T-helper 9 cell (primary cell): ENCODE data around the gene ZNF71.
A peak's percentile ranks its signal among the peaks of the same experiment; 100 is the strongest.

Source experiments
- DNase-seq: peaks from one replicate; pipeline ENCODE4 v3.0.0-alpha.2; 2020
- total RNA-seq, 2 donors: gene quantifications; one replicate each; lab custom pipeline; 2026; lab: John Stamatoyannopoulos, UW

ZNF71 gene
- total RNA-seq = 8.2 to 24.8 reads per million in 2 donors

- peak; percentile 71 for DNase-seq
Observed at GRCh38 chr19:56594783-56595547, at the start of gene ZNF71. ZNF71 (plus strand) TSS chr19:56595302; CDS start chr19:56601559, 6,257 bp downstream.

- DNase-seq = no peak
Observed at GRCh38 chr19:56547535-56547934, 47.6 kb upstream of the ZNF71 start.

GRCh38 chr19:56554272-56554869 is 40.7 kb upstream of the ZNF71 start:
- DNase-seq = no peak

GRCh38 chr19:56562766-56563165 is 32.3 kb upstream of the ZNF71 start:
- DNase-seq = no peak

- DNase-seq = peak; percentile 2
Observed at GRCh38 chr19:56566904-56567273, 28.2 kb upstream of the ZNF71 start.

- peak; percentile 77 for DNase-seq
Observed at GRCh38 chr19:56567274-56568120, 27.6 kb upstream of the ZNF71 start, which contains the start of gene ZNF470. ZNF470 (plus strand) TSS chr19:56567468; CDS start chr19:56570312, 2,844 bp downstream.

GRCh38 chr19:56572589-56572988 is 22.5 kb upstream of the ZNF71 start:
- no peak for DNase-seq

GRCh38 chr19:56573914-56574313 is 21.2 kb upstream of the ZNF71 start:
- no peak for DNase-seq

- no peak for DNase-seq
Observed at GRCh38 chr19:56577719-56578602, 17.1 kb upstream of the ZNF71 start.

- DNase-seq = no peak
Observed at GRCh38 chr19:56594446-56594782, 688 bp upstream of the ZNF71 start.

GRCh38 chr19:56595548-56595899 is 422 bp downstream of the ZNF71 start:
- DNase-seq = no peak

GRCh38 chr19:56596676-56597075 is 1.6 kb downstream of the ZNF71 start:
- no peak for DNase-seq

GRCh38 chr19:56597696-56598095 is 2.6 kb downstream of the ZNF71 start:
- no peak for DNase-seq

GRCh38 chr19:56601375-56601774 is 6.3 kb downstream of the ZNF71 start:
- no peak for DNase-seq

GRCh38 chr19:56603829-56604228 is 8.7 kb downstream of the ZNF71 start:
- DNase-seq = no peak

- no peak for DNase-seq
Observed at GRCh38 chr19:56608274-56608964, 13.3 kb downstream of the ZNF71 start.

GRCh38 chr19:56611288-56611687 is 16.2 kb downstream of the ZNF71 start:
- DNase-seq = no peak

GRCh38 chr19:56612737-56613136 is 17.6 kb downstream of the ZNF71 start:
- DNase-seq = no peak

GRCh38 chr19:56613639-56614038 is 18.5 kb downstream of the ZNF71 start:
- DNase-seq = no peak

- DNase-seq = no peak
Observed at GRCh38 chr19:56617531-56617930, 22.4 kb downstream of the ZNF71 start.

- DNase-seq = no peak
Observed at GRCh38 chr19:56619121-56619520, 24.0 kb downstream of the ZNF71 start.

- no peak for DNase-seq
Observed at GRCh38 chr19:56622374-56622773, 27.3 kb downstream of the ZNF71 start.
